Measurements from ENCODE around the gene EP400.

DNA sequence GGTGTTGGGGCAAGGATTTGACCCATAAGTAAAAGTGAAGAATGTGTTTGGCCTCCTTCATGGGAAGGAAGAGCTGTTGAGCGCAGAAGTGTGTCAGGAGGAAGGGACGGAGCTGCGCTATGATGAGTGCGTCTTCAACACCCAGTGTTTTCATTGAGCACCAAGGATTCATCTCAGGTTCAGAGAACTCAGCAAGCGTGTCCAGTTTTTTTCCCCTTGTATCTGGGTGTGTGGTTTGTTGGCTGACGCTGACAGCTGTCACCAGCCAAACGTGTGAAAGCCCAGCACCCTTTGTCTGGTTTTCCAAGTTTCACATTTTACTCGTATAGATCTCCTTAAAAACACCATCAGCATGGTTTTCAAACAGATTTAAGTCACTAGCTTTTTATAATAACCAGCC is 12.3 kb downstream of the EP400 start:
- TF ChIP-seq CTCF (IDR thresholded peaks at IDR 0.05; ENCODE audit: control extremely low read depth in 1 of 3, insufficient read depth in 1 of 3, low read depth in 1 of 3, low read length in 3 of 3) = no peak
- no peak for TF ChIP-seq POLR2A (IDR thresholded peaks at IDR 0.05; ENCODE audit: control extremely low read depth in 1 of 2, low read depth in 2 of 2, low read length in 2 of 2)
- TF ChIP-seq ATF3 (IDR thresholded peaks at IDR 0.05; ENCODE audit: insufficient read depth, low read depth, low read length) = no peak
- no peak for TF ChIP-seq SUZ12 (IDR thresholded peaks at IDR 0.05; ENCODE audit: low read length)
- TF ChIP-seq MAX (IDR thresholded peaks at IDR 0.05) = no peak
- no peak for TF ChIP-seq RNF2 (IDR thresholded peaks at IDR 0.05; ENCODE audit: borderline replicate concordance, low read depth, low read length, missing control alignments, poor library complexity, severe bottlenecking)
- TF ChIP-seq BACH1 (IDR thresholded peaks at IDR 0.05; ENCODE audit: low read length) = no peak
- no peak for TF ChIP-seq MAFK (IDR thresholded peaks at IDR 0.05; ENCODE audit: low read depth, low read length)

Data from H1 (cell line).